ENCODE measurements around the gene IZUMO1.

DNA sequence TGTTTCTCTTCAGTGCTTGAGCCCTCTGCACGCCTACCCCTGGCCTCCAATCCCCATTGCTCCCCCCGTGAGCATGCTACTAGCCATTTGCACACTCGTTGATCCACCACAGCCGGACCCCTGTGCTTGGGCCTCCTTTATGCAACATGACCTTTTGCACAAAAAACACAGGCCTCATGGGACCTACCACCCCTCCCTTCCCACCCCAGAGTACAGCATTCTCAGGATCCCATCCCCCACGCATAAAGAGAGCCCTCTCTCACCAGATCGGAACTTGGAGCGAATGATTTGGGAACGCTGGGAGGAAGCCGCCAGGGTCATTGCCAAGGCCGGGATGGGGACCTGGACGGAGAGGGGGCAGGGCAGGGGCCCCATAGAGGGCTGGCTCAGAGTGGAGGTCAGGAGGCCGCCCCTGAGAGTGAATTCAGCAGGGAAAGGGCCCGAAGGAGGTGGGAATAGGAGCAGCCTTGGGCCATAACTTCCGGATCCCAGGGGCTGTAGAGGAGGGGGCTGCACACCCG, 27.9 kb downstream of the IZUMO1 start:
- TF ChIP-seq, protein P1, sequence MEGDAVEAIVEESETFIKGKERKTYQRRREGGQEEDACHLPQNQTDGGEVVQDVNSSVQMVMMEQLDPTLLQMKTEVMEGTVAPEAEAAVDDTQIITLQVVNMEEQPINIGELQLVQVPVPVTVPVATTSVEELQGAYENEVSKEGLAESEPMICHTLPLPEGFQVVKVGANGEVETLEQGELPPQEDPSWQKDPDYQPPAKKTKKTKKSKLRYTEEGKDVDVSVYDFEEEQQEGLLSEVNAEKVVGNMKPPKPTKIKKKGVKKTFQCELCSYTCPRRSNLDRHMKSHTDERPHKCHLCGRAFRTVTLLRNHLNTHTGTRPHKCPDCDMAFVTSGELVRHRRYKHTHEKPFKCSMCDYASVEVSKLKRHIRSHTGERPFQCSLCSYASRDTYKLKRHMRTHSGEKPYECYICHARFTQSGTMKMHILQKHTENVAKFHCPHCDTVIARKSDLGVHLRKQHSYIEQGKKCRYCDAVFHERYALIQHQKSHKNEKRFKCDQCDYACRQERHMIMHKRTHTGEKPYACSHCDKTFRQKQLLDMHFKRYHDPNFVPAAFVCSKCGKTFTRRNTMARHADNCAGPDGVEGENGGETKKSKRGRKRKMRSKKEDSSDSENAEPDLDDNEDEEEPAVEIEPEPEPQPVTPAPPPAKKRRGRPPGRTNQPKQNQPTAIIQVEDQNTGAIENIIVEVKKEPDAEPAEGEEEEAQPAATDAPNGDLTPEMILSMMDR (IDR thresholded peaks at IDR 0.05; ENCODE audit: low read depth, low read length) = no peak
- no peak for TF ChIP-seq POLR2A (IDR thresholded peaks at IDR 0.05; ENCODE audit: extremely low read depth, insufficient read length)
- TF ChIP-seq, protein P2, sequence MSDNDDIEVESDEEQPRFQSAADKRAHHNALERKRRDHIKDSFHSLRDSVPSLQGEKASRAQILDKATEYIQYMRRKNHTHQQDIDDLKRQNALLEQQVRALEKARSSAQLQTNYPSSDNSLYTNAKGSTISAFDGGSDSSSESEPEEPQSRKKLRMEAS (IDR thresholded peaks at IDR 0.05; ENCODE audit: low read depth, low read length) = no peak
- TF ChIP-seq MYC (IDR thresholded peaks at IDR 0.05; ENCODE audit: low read depth, low read length) = no peak
